Stromal cell of bone marrow (primary cell): ENCODE measurements around the gene GARIN1A.
"Not testable (repeated sequence)": the region's sequence is repeated elsewhere in the genome, so short reads cannot be mapped to it uniquely, and the experiment has no call there.

Experiments
- DNase-seq: peaks from one replicate; pipeline ENCODE4 v3.0.0-alpha.2; 2012; ENCODE audit warnings: low read depth

GARIN1A gene

DNA sequence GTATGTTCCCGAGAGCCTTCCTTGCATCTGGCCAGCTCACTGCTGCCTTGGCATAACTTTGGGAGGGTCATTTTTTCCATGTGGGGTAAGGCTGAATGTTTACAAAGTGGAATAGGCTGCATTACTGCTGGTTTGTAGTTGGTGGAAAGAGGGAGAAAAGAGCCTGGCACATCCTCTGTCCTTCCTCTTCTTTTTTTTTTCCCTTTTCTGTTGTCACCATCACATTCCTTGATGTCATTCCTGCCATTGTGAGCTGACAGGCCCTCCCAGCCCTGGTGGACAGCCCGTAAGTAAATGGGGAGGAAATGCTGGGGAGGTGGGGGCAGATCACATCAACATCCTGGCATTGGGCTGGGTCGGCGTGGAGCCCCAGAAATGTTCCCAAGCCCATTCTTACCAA is at the start of gene GARIN1A:
Gene GARIN1A, plus strand, starts transcription at position 301 of the 400 bp plus-strand sequence. CDS start 106 bp downstream, outside the sequence.
- no peak for DNase-seq

GRCh38 chr7:128627124-128627523 is 45.0 kb upstream of the GARIN1A start:
- peak; percentile 25 for DNase-seq

DNA sequence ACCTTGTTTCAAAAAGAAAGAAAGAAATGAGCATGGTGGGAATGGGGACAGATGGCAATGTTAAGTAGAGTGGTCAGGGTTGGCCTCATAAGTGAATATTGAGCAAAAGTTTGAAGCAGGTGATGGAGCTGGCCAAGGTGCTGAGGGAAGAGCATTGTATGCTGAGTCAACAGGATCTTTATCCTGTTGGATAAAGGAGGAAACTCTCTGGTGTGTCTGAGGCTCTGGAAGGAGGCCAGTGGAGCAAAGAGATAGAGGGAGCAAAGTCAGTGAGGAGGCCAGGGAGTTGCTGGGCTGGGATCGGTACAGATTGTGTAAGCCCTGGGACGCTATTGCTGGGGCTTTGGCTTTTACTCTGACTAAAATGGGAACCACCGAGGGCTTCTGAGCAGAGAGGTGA is 38.2 kb upstream of the GARIN1A start:
- DNase-seq, result not testable (repeated sequence)

GRCh38 chr7:128645206-128645605 is 26.9 kb upstream of the GARIN1A start:
- DNase-seq, result not testable (repeated sequence)

- DNase-seq, result not testable (repeated sequence)
Measured at GRCh38 chr7:128645844-128646243, 26.2 kb upstream of the GARIN1A start.

DNA sequence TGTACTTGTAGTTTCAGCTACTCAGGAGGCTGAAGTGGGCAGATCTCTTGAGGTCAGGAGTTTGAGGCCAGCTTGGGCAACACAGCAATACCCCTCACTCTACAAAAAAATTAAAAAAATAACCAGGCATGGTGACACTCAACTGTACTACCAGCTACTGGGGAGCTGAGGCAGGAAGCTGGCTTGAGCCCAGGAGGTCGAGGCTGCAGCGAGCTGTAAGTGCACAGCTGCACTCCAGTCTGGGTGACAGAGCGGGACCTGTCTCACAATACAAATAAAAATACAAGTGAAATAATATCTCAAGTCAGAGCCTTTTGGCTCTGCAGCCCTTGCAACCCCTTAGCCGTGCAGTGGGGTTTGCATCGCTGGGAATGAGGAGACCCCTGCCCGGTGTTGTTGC is 25.2 kb upstream of the GARIN1A start:
- not testable (repeated sequence) for DNase-seq

- not testable (repeated sequence) for DNase-seq
Measured at GRCh38 chr7:128651096-128651495, 21.0 kb upstream of the GARIN1A start.

DNA sequence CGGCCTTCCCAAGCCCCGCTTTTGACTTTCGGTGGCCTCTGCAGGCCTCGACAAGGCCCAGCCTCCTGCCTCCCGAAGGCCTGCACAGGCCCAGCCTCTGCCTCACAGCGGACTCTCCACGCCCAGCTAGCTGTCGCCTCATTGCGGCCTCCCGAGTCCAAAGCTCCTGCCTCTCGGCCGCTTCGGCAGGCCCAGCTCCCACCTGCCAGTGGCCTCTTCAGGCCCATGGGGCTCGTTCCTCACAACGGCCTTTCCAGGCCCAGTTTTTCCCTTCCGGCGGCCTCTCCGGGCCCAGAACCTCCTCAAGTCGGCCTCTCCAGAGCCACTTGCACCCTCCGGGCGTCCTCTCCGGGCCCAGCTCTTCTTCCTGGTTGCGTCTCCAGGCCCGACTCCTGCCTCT is 19.5 kb upstream of the GARIN1A start:
- DNase-seq, result not testable (repeated sequence)

DNA sequence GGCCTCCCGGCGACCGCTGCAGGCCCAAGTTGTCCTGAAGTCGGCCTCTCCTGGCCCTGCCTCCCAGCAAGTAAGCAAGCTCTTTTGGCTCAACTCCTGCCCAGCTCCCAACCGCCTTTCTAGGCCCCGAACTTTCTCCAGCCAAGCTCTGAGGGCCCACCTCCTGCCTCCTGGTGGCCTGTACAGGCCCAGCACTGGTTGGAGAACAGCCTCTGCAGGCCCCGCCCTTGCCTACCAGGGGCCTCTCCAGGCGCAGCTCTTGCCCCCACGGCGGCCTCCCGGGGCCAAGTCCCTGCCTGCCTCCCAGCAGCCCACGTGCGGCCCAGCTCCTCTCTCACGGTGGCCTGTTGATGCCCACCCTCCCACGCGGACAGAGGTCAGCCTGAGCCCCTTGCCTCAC is 18.9 kb upstream of the GARIN1A start:
- DNase-seq, result not testable (repeated sequence)

- not testable (repeated sequence) for DNase-seq
Measured at GRCh38 chr7:128654080-128654479, 18.0 kb upstream of the GARIN1A start.

- not testable (repeated sequence) for DNase-seq
Measured at GRCh38 chr7:128654501-128654900, 17.6 kb upstream of the GARIN1A start.

DNA sequence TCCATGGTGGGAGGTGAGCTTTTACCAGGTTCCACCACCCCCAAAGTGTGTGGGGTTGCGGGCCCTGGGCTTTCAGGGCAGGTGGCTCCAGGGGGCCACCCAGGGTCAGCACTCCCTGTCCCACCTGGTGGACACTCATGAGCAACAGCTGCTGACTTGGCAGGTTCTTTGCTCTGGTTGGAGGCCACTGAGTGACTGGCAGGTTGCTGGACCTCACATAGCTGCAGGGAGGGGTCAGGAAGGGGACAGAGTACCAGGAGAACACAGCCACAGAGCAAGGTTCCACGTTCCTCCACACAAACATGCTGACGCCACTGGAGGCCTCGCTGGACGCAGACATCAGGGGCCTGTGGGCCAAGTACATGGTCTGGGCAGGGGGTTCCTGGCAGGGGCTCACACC is 13.7 kb upstream of the GARIN1A start:
- DNase-seq, result not testable (repeated sequence)

DNA sequence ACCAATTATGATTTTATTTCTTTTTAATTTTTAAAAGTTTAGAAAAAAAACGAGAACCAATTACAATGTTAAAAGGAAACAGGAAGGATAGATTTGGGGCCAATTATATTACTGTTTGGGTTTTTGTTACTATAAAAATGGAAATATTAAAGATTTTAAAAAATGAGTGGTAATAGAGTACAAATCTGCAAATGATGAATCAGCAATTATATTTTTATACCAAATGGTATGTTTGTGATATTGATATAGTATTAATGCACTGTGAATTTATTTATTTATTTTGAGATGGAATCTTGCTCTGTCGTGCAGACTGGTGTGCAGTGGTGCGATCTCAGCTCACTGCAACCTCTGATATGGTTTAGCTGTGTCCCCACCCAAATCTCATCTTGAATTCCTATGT is 11.5 kb upstream of the GARIN1A start:
- no peak for DNase-seq

- no peak for DNase-seq
Measured at GRCh38 chr7:128661446-128661845, 10.6 kb upstream of the GARIN1A start.

- DNase-seq, result no peak
Measured at GRCh38 chr7:128662091-128662490, 10.0 kb upstream of the GARIN1A start.

DNA sequence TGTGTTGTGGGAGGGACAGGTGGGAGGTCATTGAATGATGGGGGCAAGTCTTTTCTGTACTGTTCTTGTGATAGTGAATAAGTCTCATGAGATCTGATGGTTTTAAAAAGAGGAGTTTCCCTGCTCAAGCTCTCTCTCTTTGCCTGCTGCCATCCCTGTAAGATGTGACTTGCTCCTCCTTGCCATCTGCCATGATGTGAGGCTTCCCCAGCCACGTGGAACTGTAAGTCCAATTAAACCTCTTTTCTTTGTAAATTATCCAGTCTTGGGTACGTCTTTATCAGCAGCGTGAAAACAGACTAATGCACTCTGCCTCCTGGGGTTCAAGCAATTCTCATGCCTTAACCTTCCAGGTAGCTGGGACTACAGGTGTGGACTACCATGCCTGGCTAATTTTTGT is 8.9 kb upstream of the GARIN1A start:
- not testable (repeated sequence) for DNase-seq

GRCh38 chr7:128665057-128665456 is 7.0 kb upstream of the GARIN1A start:
- DNase-seq, result no peak

DNA sequence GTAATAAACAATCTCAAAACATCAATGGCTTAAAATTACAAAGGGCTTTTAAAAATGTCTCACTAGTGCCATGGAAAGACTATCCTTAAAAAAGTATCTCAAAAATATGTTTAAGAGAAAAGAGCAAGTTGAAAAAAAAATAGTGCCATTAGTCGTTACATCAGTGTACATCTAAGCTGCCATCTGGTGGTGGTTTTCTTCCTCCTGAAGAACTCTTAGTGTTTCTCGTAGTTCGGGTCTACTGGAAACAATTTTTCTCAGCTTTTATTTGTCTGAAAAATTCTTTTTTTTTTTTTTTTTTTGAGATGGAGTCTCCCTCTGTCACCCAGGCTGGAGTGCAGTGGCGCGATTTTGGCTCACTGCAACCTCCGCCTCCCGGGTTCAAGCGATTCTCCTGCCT is 5.9 kb upstream of the GARIN1A start:
- DNase-seq, result peak; percentile 13

DNA sequence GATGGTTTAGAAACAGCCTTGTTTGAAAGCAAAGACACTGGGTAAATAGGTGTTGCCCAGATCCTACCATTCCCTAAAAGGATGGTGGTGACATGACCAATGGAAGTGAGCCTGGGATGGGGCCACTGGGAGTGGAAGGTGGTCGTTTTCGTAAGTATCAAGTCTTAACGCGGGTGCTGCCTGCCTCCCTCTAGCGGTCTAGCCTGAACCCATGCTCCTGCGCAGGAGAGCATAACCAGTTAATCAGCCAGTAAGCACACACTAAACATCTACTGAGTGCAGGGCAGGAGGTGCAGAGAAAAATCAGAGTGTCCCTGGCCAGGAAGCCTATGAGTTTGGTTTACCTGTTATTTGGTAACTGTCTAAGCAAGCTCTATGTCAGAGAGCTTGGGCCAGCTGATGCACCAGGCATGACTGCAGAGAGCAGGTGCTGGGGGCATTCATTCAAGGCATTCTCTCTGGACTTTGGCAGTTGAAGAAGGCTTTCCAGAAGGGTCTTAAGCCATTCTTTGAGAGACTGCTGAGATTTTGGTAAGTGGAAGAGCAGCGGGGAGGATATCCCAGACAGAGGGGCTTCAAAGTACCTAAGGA is 930 bp downstream of the GARIN1A start:
- no peak for DNase-seq

DNA sequence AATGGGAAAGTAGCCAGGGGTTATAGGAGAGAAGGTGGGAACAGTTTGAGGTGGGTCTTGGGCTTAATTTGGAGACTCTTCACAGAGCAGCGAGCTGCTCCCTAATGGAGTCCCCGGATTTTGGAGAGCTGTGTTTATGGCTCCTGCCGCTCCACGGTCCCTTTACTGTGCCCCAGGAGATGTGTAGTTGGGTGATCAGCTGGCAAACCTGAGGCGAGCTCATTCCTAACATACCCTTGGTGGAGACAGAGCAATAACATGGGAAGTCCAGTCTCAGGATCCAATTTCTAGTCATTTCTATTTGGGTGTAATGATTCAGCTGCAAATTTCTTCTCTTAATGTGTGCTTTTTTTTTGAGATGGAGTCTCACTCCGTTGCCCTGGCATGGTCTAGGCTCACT is 1.5 kb downstream of the GARIN1A start:
- no peak for DNase-seq

GRCh38 chr7:128676665-128677064 is 4.6 kb downstream of the GARIN1A start:
- no peak for DNase-seq

GRCh38 chr7:128679920-128680319 is 7.8 kb downstream of the GARIN1A start:
- DNase-seq, result no peak

DNA sequence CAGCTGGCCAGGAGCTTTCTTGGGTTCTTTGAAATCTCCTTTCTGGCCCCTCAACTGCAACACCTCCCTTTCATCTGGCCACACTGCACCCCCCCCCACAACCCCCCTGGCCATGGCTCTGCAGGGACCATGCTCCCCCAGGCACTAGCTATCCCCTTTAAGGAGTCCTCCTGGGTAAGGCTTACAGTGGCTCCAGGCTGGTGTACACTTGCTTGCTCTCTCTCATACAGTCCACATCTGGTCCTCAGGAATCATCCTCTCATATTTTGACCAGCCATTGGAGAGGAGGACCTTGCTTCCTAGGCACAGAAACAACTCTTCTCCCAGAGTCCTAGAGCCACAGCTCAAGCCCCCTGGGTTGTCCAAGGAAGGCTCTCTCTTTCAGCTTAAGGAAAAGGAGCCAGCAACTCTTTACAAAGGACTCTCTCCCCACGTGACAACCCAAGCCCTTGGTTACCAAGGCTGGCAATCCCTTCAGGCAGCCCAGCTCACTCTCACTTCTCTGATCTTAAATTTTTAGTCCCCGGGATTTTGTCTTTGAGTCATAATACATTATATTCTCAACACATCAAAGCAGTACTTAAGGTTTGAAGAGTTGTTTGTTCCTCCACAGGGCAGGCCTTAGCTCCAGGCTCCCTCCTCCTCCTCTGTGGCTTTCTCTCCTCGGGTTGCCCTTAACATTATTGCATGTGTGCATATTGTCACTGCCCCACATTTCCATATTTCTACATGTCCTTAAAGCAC is 9.9 kb downstream of the GARIN1A start:
- DNase-seq, result no peak

- not testable (repeated sequence) for DNase-seq
Measured at GRCh38 chr7:128683270-128683669, 11.2 kb downstream of the GARIN1A start.
